Gastroesophageal sphincter (tissue), 3 donors: ENCODE measurements around the gene ANKRD40CL.

ENCODE experiments used
- CTCF ChIP-seq, 4 experiments: fragments of 200-600 bp in 2 of 4; fragments of 450-650 bp in 2 of 4; sonication (generic) in 1 of 4; IDR thresholded peaks; one replicate each; pipeline ENCODE4 v1.5.1; 2017 to 2019; ENCODE audit warnings: antibody characterized with exemption in 4 of 4, mild to moderate bottlenecking in 2 of 4, moderate library complexity in 2 of 4
- EP300 ChIP-seq: sonication (generic); formaldehyde crosslinking; IDR thresholded peaks from one replicate; pipeline ENCODE4 v1.6.1; 2017; ENCODE audit warnings: antibody characterized with exemption, mild to moderate bottlenecking
- POLR2A ChIP-seq, 2 donors: fragments of 450-650 bp; IDR thresholded peaks; one replicate each; pipeline ENCODE4 v1.6.1; 2017; ENCODE audit warnings: antibody characterized with exemption in 2 of 2, mild to moderate bottlenecking in 2 of 2, moderate library complexity in 1 of 2
- POLR2AphosphoS5 ChIP-seq: sonication (generic); formaldehyde crosslinking; IDR thresholded peaks from one replicate; pipeline ENCODE4 v1.6.1; 2017; ENCODE audit warnings: antibody characterized with exemption

GRCh38 chr17:50771991-50772785 is 4.9 kb upstream of the ANKRD40CL start:
- TF ChIP-seq CTCF (IDR thresholded peaks at IDR 0.05) (no peak), EP300 (no peak), POLR2AphosphoS5 (no peak), POLR2A (IDR thresholded peaks at IDR 0.05) (no peak)
